ENCODE data around the gene PTRHD1. TPM values are rescaled to one million over a fixed set of nuclear protein-coding genes. Genes with fewer than 3 reads are reported as not detected.

The PTRHD1 gene, protein sequence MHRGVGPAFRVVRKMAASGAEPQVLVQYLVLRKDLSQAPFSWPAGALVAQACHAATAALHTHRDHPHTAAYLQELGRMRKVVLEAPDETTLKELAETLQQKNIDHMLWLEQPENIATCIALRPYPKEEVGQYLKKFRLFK
- 41.3 TPM for total RNA-seq

DNA sequence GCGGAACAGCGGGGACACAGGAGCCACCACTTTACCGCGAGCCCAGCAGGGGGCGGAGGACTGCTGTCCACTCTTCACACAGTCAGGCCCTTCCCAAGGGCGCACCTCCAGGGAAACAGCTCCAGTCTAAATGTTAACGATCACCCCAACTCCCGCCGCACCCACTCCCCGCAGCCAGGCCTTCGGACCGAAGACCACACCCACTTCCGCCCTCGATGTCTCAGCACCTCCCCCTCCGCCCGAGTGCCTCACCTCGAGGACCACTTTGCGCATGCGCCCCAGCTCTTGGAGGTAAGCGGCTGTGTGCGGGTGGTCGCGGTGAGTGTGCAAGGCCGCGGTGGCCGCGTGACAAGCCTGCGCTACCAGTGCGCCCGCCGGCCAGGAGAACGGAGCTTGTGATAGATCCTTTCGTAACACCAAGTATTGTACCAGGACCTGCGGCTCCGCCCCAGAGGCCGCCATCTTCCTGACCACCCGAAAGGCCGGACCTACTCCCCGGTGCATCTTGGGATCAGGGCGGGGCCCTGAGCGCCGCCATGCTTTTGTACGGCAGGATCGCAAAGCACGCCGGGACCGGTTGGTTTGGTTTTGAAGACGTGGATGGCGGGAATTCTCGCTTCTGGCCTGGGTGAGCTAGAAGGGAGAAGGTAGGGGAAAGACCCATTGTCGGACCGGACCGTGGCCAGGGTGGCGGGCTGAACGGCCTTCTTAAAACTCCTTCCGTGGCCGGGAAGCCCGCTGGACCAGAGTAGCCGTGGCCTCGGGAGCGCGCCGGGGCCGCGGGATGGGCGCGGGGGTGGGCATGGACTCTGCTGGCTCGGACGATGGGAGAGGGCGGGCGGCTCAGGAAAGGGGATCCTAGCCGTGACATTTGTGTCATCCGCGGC is at the start of gene PTRHD1, which contains the start of gene CENPO:
TSS of gene PTRHD1 (minus strand) at position 518 of the 887 bp plus-strand sequence. CDS start at position 504, 14 bp downstream.
TSS of gene CENPO (plus strand) at position 552 of the 887 bp plus-strand sequence. CDS start 495 bp downstream, outside the sequence.

Other genes with a start within 250 kb of the PTRHD1 start
- 17.1 TPM for gene CENPO, start within 50 bp of the PTRHD1 start, total RNA-seq
- gene ADCY3, start 126.8 kb upstream of the PTRHD1 start, total RNA-seq, result 27.7 TPM
- gene DNAJC27, start 178.6 kb upstream of the PTRHD1 start, total RNA-seq, result 24.5 TPM
- 72.9 TPM for gene EFR3B, start 248.7 kb upstream of the PTRHD1 start, total RNA-seq

Measured in diencephalon (tissue), 1 donor.